Fibroblast of skin of right biceps (primary cell): Measurements from ENCODE around the gene SLC2A14.
"Not testable (repeated sequence)": the region's sequence is repeated elsewhere in the genome, so short reads cannot be mapped to it uniquely, and the experiment has no call there.

Source experiments
- DNase-seq: peaks from one replicate; pipeline ENCODE4 v3.0.0-alpha.2; 2013

The SLC2A14 gene

GRCh38 chr12:7833201-7833600 is 39.5 kb downstream of the SLC2A14 start:
- not testable (repeated sequence) for DNase-seq

- peak; percentile 62 for DNase-seq
Observed at GRCh38 chr12:7832059-7832696, 40.5 kb downstream of the SLC2A14 start.

- DNase-seq = not testable (repeated sequence)
Observed at GRCh38 chr12:7829737-7830136, 43.0 kb downstream of the SLC2A14 start.

GRCh38 chr12:7825754-7826153 is 47.0 kb downstream of the SLC2A14 start:
- not testable (repeated sequence) for DNase-seq

GRCh38 chr12:7806863-7807487 is 65.7 kb downstream of the SLC2A14 start:
- DNase-seq = peak; percentile 63

GRCh38 chr12:7806319-7806718 is 66.4 kb downstream of the SLC2A14 start:
- not testable (repeated sequence) for DNase-seq

GRCh38 chr12:7801460-7801859 is 71.3 kb downstream of the SLC2A14 start:
- DNase-seq = no peak

GRCh38 chr12:7798750-7799308 is 73.9 kb downstream of the SLC2A14 start:
- not testable (repeated sequence) for DNase-seq

- no peak for DNase-seq
Observed at GRCh38 chr12:7797698-7798398, 74.9 kb downstream of the SLC2A14 start.

- DNase-seq = not testable (repeated sequence)
Observed at GRCh38 chr12:7797269-7797668, 75.4 kb downstream of the SLC2A14 start.

GRCh38 chr12:7793211-7793610 is 79.5 kb downstream of the SLC2A14 start:
- DNase-seq = no peak

GRCh38 chr12:7788884-7789528 is 83.7 kb downstream of the SLC2A14 start, which contains the start of gene NANOG:
Gene NANOG (plus strand): TSS chr12:7789402. CDS start chr12:7789615, 213 bp downstream.
- DNase-seq = not testable (repeated sequence)

- DNase-seq = no peak
Observed at GRCh38 chr12:7788294-7788660, 84.4 kb downstream of the SLC2A14 start.

GRCh38 chr12:7787574-7788293 is 85.0 kb downstream of the SLC2A14 start:
- DNase-seq = no peak

GRCh38 chr12:7784701-7785100 is 88.0 kb downstream of the SLC2A14 start:
- DNase-seq = no peak

GRCh38 chr12:7783433-7783832 is 89.3 kb downstream of the SLC2A14 start:
- not testable (repeated sequence) for DNase-seq

- DNase-seq = no peak
Observed at GRCh38 chr12:7782055-7782454, 90.7 kb downstream of the SLC2A14 start.

- no peak for DNase-seq
Observed at GRCh38 chr12:7781274-7781673, 91.4 kb downstream of the SLC2A14 start.

GRCh38 chr12:7769999-7770398 is 102.7 kb downstream of the SLC2A14 start:
- no peak for DNase-seq
